Endothelial cell of umbilical vein (primary cell): Measurements from ENCODE around the gene DAW1. TPM values are rescaled to one million over a fixed set of nuclear protein-coding genes. Genes with fewer than 3 reads are reported as not detected.

ENCODE experiments used
- BruUV-seq: library from RNA; stranded (reverse); fragments of 400-500 nt; replicated peaks from 2 replicates; lab custom pipeline; 2021; lab: Mats Ljungman, UMichigan
- CTCF ChIA-PET: fragments of 300-600, 350-600 bp; sonication (Branson Sonifier 250); formaldehyde crosslinking; loops from one replicate; lab custom pipeline; 2021; ENCODE audit warnings: antibody characterized with exemption, inconsistent platforms; lab: Charles Lee
- POLR2A ChIA-PET: fragments of 300-600, 350-600 bp; sonication (Branson Sonifier 250); formaldehyde crosslinking; loops from one replicate; lab custom pipeline; 2021; ENCODE audit warnings: antibody characterized with exemption, inconsistent platforms; lab: Charles Lee
- DNase-seq: peaks from one replicate; pipeline ENCODE4 v3.0.0-alpha.2; 2011; ENCODE audit warnings: low read depth, low spot score
- FAIRE-seq: peaks from 2 replicates; lab custom pipeline; 2011; peaks lifted over from hg19 to GRCh38; lab: Jason Lieb, UNC
- H2AFZ ChIP-seq: 2 replicates; pipeline ENCODE4 v1.6.0; 2012; ENCODE audit warnings: low read depth, low read length, control low read depth, inconsistent platforms
- H3K27ac ChIP-seq: 2 replicates; pipeline ENCODE4 v1.5.1; 2011; ENCODE audit warnings: low read depth, mild to moderate bottlenecking, control low read depth, low read length, moderate library complexity; ENCODE audit not compliant: insufficient read depth
- H3K27me3 ChIP-seq, 2 experiments: 2 replicates each; pipeline versions ENCODE4 v1.6.0 to v1.6.1; 2011; ENCODE audit warnings: low read length in 2 of 2, mixed read lengths in 1 of 2; ENCODE audit not compliant: control insufficient read depth in 2 of 2, insufficient read depth in 2 of 2
- H3K36me3 ChIP-seq, 2 experiments: 2 replicates in 1 of 2; 3 replicates in 1 of 2; pipeline ENCODE4 v1.5.1; 2011; ENCODE audit warnings: low read length in 2 of 2, mild to moderate bottlenecking in 1 of 2, moderate library complexity in 1 of 2; ENCODE audit not compliant: control insufficient read depth in 2 of 2, insufficient read depth in 2 of 2; ENCODE audit errors: extremely low read depth in 1 of 2
- H3K4me1 ChIP-seq: 3 replicates; pipeline ENCODE4 v1.5.1; 2011; ENCODE audit warnings: mild to moderate bottlenecking, low read length; ENCODE audit not compliant: control insufficient read depth, insufficient read depth; ENCODE audit errors: extremely low read depth
- H3K4me2 ChIP-seq: 2 replicates; pipeline ENCODE4 v1.6.1; 2011; ENCODE audit warnings: low read length, control low read depth, mixed read lengths; ENCODE audit not compliant: insufficient read depth
- H3K4me3 ChIP-seq, 3 experiments: fragments of 200-600 bp in 1 of 3; sonication (generic), shearing (Covaris generic) in 1 of 3; replicated peaks in 1 of 3; 2 replicates each; pipeline ENCODE4 v1.5.1; 2011 to 2016; ENCODE audit warnings: control low read depth in 3 of 3, low read length in 3 of 3, mild to moderate bottlenecking in 2 of 3, inconsistent platforms in 1 of 3, low read depth in 1 of 3, moderate library complexity in 1 of 3; ENCODE audit not compliant: insufficient read depth in 1 of 3
- H3K79me2 ChIP-seq: 2 replicates; pipeline ENCODE4 v1.6.0; 2012; ENCODE audit warnings: low read length, inconsistent platforms; ENCODE audit not compliant: control insufficient read depth, insufficient read depth
- H3K9ac ChIP-seq: replicated peaks from 2 replicates; pipeline ENCODE3; 2011; ENCODE audit warnings: low read length, control low read depth; ENCODE audit not compliant: insufficient read depth; ENCODE audit errors: extremely low read depth
- H3K9me1 ChIP-seq: replicated peaks from 3 replicates; pipeline ENCODE4 v1.6.0; 2011; ENCODE audit warnings: mild to moderate bottlenecking, low read length; ENCODE audit not compliant: control insufficient read depth, insufficient read depth; ENCODE audit errors: extremely low read depth
- H3K9me3 ChIP-seq: replicated peaks from 2 replicates; pipeline ENCODE4 v1.5.1; 2012; ENCODE audit warnings: low read length, inconsistent platforms; ENCODE audit not compliant: control insufficient read depth, insufficient read depth
- H4K20me1 ChIP-seq: replicated peaks from 2 replicates; pipeline ENCODE3; 2011; ENCODE audit warnings: mild to moderate bottlenecking, low read length; ENCODE audit not compliant: control insufficient read depth, insufficient read depth; ENCODE audit errors: extremely low read depth
- CTCF ChIP-seq, 2 donors: IDR thresholded peaks; 1 replicate in 1 of 2; 2 replicates in 1 of 2; pipeline ENCODE4 v1.5.1; 2011; ENCODE audit warnings: low read length in 2 of 2, mild to moderate bottlenecking in 2 of 2, moderate library complexity in 2 of 2, control low read depth in 1 of 2, inconsistent platforms in 1 of 2, low read depth in 1 of 2; ENCODE audit not compliant: insufficient read depth in 1 of 2; ENCODE audit errors: extremely low read depth in 1 of 2
- EZH2 ChIP-seq: IDR thresholded peaks from 2 replicates; pipeline ENCODE4 v1.6.1; 2012; ENCODE audit warnings: borderline replicate concordance, low read depth, mild to moderate bottlenecking, moderate library complexity, low read length, inconsistent platforms; ENCODE audit not compliant: severe bottlenecking
- FOS ChIP-seq: IDR thresholded peaks from 2 replicates; pipeline ENCODE4 v1.6.1; 2011; ENCODE audit warnings: mild to moderate bottlenecking, low read length, moderate library complexity, borderline replicate concordance; ENCODE audit not compliant: insufficient read depth
- GATA2 ChIP-seq: IDR thresholded peaks from 2 replicates; pipeline ENCODE4 v1.7.0; 2011; ENCODE audit warnings: low read depth, mild to moderate bottlenecking, moderate library complexity, mixed read lengths, low read length; ENCODE audit not compliant: insufficient read length, insufficient read depth
- JUN ChIP-seq: IDR thresholded peaks from 2 replicates; pipeline ENCODE4 v1.6.1; 2011; ENCODE audit warnings: borderline replicate concordance, low read depth; ENCODE audit not compliant: insufficient read length, insufficient read depth
- MAX ChIP-seq: IDR thresholded peaks from 2 replicates; pipeline ENCODE4 v1.6.1; 2011; ENCODE audit not compliant: insufficient read depth, insufficient read length
- MYC ChIP-seq: IDR thresholded peaks from one replicate; pipeline ENCODE4 v1.6.1; 2011; ENCODE audit warnings: mild to moderate bottlenecking, low read depth, low read length
- POLR2A ChIP-seq: IDR thresholded peaks from 2 replicates; pipeline ENCODE4 v1.6.1; 2012; ENCODE audit warnings: low read depth, mild to moderate bottlenecking, control low read depth, low read length
- POLR2AphosphoS5 ChIP-seq: IDR thresholded peaks from 2 replicates; pipeline ENCODE4 v1.6.1; 2012; ENCODE audit warnings: low read depth, mild to moderate bottlenecking, control low read depth, low read length, moderate library complexity; ENCODE audit not compliant: insufficient read depth
- dilution Hi-C: fragments of 300-500 bp; cut with MboI; formaldehyde crosslinking; loops from one replicate; pipeline ENCODE4 v1.15.0; 2019; ENCODE audit warnings: low sequenced_read_pairs; ENCODE audit not compliant: extremely low pct_ligation_motif_present
- intact Hi-C: fragments of 100-400 bp; cut with micrococcal nuclease; formaldehyde crosslinking; loops from one replicate; pipeline ENCODE4 v1.10.0; 2022
- polyA plus RNA-seq, 4 experiments: library from polyadenylated mRNA; depleted of rRNA in 3 of 4; stranded (reverse) in 3 of 4; unstranded in 1 of 4; fragments of >200 nt; gene quantifications; 2 replicates each; pipeline versions ENCODE4 v1.2.1 to v1.2.3, GENCODE V29; 2011 to 2012; ENCODE audit warnings: missing spikeins in 1 of 4
- small RNA-seq: library from RNA; depleted of rRNA; stranded (forward); fragments of <200 nt; gene quantifications from one replicate; pipeline ENCODE3, GENCODE V24; 2012; ENCODE audit warnings: low replicate concordance, low read depth; ENCODE audit not compliant: insufficient read depth, insufficient read length
- total RNA-seq: library from RNA; stranded (reverse); gene quantifications from 2 replicates; pipeline ENCODE4 v1.2.3, GENCODE V29; 2021

DAW1 gene
- total and polyA plus RNA-seq, 2 donors (not counting 3 experiments of a cell fraction or from before 2014, with no cell fraction given): 1.2 to 2.0 TPM

GRCh38 chr2:227973241-227973640 lies 101.8 kb downstream of the DAW1 start:
- BruUV-seq: no TSS peak
- no peak overlapping the region for H2AFZ ChIP-seq
- DNase-seq: no peak
- CTCF ChIA-PET: no interaction called here
- H3K4me3 ChIP-seq: no peak overlapping the region
- H3K4me1 ChIP-seq: no peaks in the 10 kb centered on the region
- dilution Hi-C loops: no loop called here
- FAIRE-seq: no peak
- no peak for TF ChIP-seq POLR2A
- no peak for TF ChIP-seq GATA2
- TF ChIP-seq CTCF (IDR thresholded peaks at IDR 0.05; ENCODE audit: extremely low read depth in 1 of 2, insufficient read depth in 1 of 2, low read depth in 1 of 2, low read length in 2 of 2): no peak
- no peak for TF ChIP-seq POLR2AphosphoS5
- TF ChIP-seq JUN: no peak
- no peak for TF ChIP-seq EZH2
- no peak for TF ChIP-seq MYC
- no peak for TF ChIP-seq MAX
- no peak for TF ChIP-seq FOS
- H3K36me3 ChIP-seq: no peaks in the 10 kb centered on the region
- POLR2A ChIA-PET: no interaction called here
- no peaks in the 10 kb centered on the region for H3K27me3 ChIP-seq
- H3K27ac ChIP-seq: no peak overlapping the region
- no peak overlapping the region for H3K9ac ChIP-seq
- no peaks in the 10 kb centered on the region for H3K9me1 ChIP-seq
- no peaks in the 10 kb centered on the region for H3K79me2 ChIP-seq
- no peaks in the 10 kb centered on the region for H3K9me3 ChIP-seq
- intact Hi-C loops: no loop called here
- no peaks in the 10 kb centered on the region for H4K20me1 ChIP-seq
- no peak overlapping the region for H3K4me2 ChIP-seq

Small RNAs within 50 kb of the gene (small RNA-seq; reads per million reads assigned to genes)
- not detected for gene RF00402

Other genes with a start within 250 kb of the DAW1 start
- gene SCYGR5, start 204.8 kb upstream of the DAW1 start, total RNA-seq: not detected in 2 replicates
- gene SCYGR5, start 204.8 kb upstream of the DAW1 start, polyA plus RNA-seq: not detected in 2 replicates
- not detected in 2 replicates for gene SLC19A3, start 153.6 kb upstream of the DAW1 start, total RNA-seq
- gene SLC19A3, start 153.6 kb upstream of the DAW1 start, polyA plus RNA-seq: 0.01 and 0.13 TPM in 2 replicates
- not detected in 2 replicates for gene SCYGR6, start 146.9 kb upstream of the DAW1 start, total RNA-seq
- gene SCYGR6, start 146.9 kb upstream of the DAW1 start, polyA plus RNA-seq: not detected in 2 replicates
- not detected in 2 replicates for gene SCYGR7, start 143.3 kb upstream of the DAW1 start, total RNA-seq
- not detected in 2 replicates for gene SCYGR7, start 143.3 kb upstream of the DAW1 start, polyA plus RNA-seq
- not detected in 2 replicates for gene SCYGR8, start 125.7 kb upstream of the DAW1 start, total RNA-seq
- gene SCYGR8, start 125.7 kb upstream of the DAW1 start, polyA plus RNA-seq: not detected in 2 replicates
- gene CCL20, start 57.8 kb upstream of the DAW1 start, total RNA-seq: 0.53 TPM in 1 of 2 replicates, not detected in the other
- 0.16 and 0.32 TPM in 2 replicates for gene CCL20, start 57.8 kb upstream of the DAW1 start, polyA plus RNA-seq